ENCODE results near the gene NOL7.

The NOL7 gene

GRCh38 chr6:13660273-13660672, 45.1 kb downstream of the NOL7 start:
- DNase-seq: no peak

GRCh38 chr6:13660893-13661292, 45.8 kb downstream of the NOL7 start:
- no peak for DNase-seq

GRCh38 chr6:13661647-13662046, 46.5 kb downstream of the NOL7 start:
- no peak for DNase-seq

- DNase-seq: no peak
Observed at GRCh38 chr6:13662651-13663334, 47.7 kb downstream of the NOL7 start.

- DNase-seq: no peak
Observed at GRCh38 chr6:13663986-13664385, 48.9 kb downstream of the NOL7 start.

GRCh38 chr6:13664703-13665352, 49.7 kb downstream of the NOL7 start:
- no peak for DNase-seq

- no peak for DNase-seq
Observed at GRCh38 chr6:13666194-13667105, 51.3 kb downstream of the NOL7 start.

GRCh38 chr6:13667655-13668054, 52.5 kb downstream of the NOL7 start:
- no peak for DNase-seq

GRCh38 chr6:13668291-13668928, 53.3 kb downstream of the NOL7 start:
- no peak for DNase-seq

GRCh38 chr6:13669476-13669875, 54.3 kb downstream of the NOL7 start:
- DNase-seq: no peak
